Measurements from ENCODE around the gene BUD31.

GRCh38 chr7:99390941-99391602 lies 17.7 kb upstream of the BUD31 start:
- TF ChIP-seq POLR2A (IDR thresholded peaks at IDR 0.05) (no peak), EP300 (IDR thresholded peaks at IDR 0.05; ENCODE audit: low read depth) (no peak)
- TF ChIP-seq, protein P1, sequence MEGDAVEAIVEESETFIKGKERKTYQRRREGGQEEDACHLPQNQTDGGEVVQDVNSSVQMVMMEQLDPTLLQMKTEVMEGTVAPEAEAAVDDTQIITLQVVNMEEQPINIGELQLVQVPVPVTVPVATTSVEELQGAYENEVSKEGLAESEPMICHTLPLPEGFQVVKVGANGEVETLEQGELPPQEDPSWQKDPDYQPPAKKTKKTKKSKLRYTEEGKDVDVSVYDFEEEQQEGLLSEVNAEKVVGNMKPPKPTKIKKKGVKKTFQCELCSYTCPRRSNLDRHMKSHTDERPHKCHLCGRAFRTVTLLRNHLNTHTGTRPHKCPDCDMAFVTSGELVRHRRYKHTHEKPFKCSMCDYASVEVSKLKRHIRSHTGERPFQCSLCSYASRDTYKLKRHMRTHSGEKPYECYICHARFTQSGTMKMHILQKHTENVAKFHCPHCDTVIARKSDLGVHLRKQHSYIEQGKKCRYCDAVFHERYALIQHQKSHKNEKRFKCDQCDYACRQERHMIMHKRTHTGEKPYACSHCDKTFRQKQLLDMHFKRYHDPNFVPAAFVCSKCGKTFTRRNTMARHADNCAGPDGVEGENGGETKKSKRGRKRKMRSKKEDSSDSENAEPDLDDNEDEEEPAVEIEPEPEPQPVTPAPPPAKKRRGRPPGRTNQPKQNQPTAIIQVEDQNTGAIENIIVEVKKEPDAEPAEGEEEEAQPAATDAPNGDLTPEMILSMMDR (IDR thresholded peaks at IDR 0.05): no peak

Measured in transverse colon (tissue), 3 donors.